ENCODE data around the gene ZNF236. TPM values are rescaled to one million over a fixed set of nuclear protein-coding genes. Genes with fewer than 3 reads are reported as not detected.

ZNF236 gene
- total RNA-seq, 2 experiments from 2014 or later, result 14.4 to 15.6 TPM

GRCh38 chr18:76973520-76974266 lies 151.3 kb downstream of the ZNF236 start:
- Mint-ChIP-seq H3K4me3 (no peak overlapping the region), H3K27ac (no peak overlapping the region), H3K27me3 (no peaks in the 10 kb centered on the region), H3K4me1 (ENCODE audit: low read depth) (peaks cover 2% of the 10 kb centered on the region), H3K9me3 (no peaks in the 10 kb centered on the region), H3K36me3 (peaks cover 2% of the 10 kb centered on the region)
- no peak for DNase-seq
- POLR2A ChIA-PET, result no interaction called here
- intact Hi-C loops (cut with micrococcal nuclease), result no loop called here
- CTCF ChIA-PET, result interaction anchor here (1.0 kb wide), 1 partner anchor 10 kb away, joined by 3 read pairs; no protein-coding TSS in a partner anchor

DNA sequence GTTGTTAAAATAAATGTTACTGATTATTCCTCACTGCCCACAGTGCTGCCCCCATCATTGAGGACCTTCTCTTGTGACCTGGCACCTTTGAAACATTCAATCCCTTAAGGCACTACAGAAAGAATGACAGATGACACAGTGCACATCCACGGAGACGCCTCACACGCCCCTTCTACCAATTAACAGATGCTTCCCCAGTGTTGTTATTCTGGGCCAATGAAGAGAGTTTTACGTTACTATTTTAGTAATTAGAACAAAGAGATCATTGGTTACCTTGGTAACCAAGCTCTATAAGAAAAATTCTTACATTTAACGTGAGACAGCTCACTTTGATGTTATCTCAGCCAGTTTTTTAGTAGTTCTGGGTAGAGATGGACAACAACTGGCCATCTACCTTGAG lies 152.0 kb downstream of the ZNF236 start:
- Mint-ChIP-seq H3K9me3 (no peaks in the 10 kb centered on the region), H3K4me1 (ENCODE audit: low read depth) (peaks cover 2% of the 10 kb centered on the region), H3K4me3 (no peak overlapping the region), H3K27me3 (no peaks in the 10 kb centered on the region), H3K36me3 (peaks cover 2% of the 10 kb centered on the region), H3K27ac (no peak overlapping the region)
- intact Hi-C loops (cut with micrococcal nuclease), result no loop called here
- ChIA-PET CTCF (interaction anchor here (1.0 kb wide), 1 partner anchor 9 kb away, joined by 3 read pairs; no protein-coding TSS in a partner anchor), POLR2A (no interaction called here)
- no peak for DNase-seq

DNA sequence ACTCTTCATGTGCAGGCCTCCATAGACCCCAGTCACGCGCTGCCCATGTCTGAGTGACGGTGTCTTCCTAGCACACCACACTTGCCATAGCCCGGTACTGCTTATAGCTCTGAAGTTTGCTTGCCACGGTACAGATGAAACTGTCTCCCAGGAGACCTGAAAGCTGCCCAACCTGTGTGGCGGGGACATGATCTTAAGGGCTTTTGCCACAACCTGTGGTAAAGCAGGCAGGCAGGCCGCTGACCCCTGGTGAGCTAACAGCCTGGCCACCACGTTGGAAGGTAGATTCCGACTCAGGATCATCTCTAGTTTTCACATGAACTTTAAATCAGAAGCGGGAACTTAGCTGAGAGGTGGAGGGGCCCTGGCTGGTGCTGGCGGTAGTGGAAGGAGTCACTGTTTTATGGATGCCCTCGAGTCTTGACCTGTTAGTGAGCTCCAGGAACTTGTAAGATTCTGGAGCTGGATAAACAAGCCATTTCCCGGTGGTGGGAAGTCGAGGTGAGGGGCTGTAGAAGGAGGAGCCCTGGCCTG lies 153.3 kb downstream of the ZNF236 start:
- H3K36me3 Mint-ChIP-seq, result peaks cover 2% of the 10 kb centered on the region
- H3K4me1 Mint-ChIP-seq (ENCODE audit: low read depth), result peaks cover 2% of the 10 kb centered on the region
- ChIA-PET POLR2A (no interaction called here), CTCF (no interaction called here)
- no peaks in the 10 kb centered on the region for H3K9me3 Mint-ChIP-seq
- H3K4me3 Mint-ChIP-seq, result no peak overlapping the region
- DNase-seq, result no peak
- H3K27me3 Mint-ChIP-seq, result no peaks in the 10 kb centered on the region
- H3K27ac Mint-ChIP-seq, result no peak overlapping the region
- intact Hi-C loops (cut with micrococcal nuclease), result no loop called here

- DNase-seq, result no peak
- Mint-ChIP-seq H3K27ac (no peak overlapping the region), H3K36me3 (peaks cover 2% of the 10 kb centered on the region), H3K27me3 (no peaks in the 10 kb centered on the region), H3K9me3 (no peaks in the 10 kb centered on the region), H3K4me3 (no peak overlapping the region), H3K4me1 (ENCODE audit: low read depth) (no peaks in the 10 kb centered on the region)
- intact Hi-C loops (cut with micrococcal nuclease), result no loop called here
- POLR2A ChIA-PET, result no interaction called here
- CTCF ChIA-PET, result interaction anchor here (0.8 to 1.1 kb wide), 2 partner anchors 23 to 74 kb away, joined by 3 to 4 read pairs; no protein-coding TSS in a partner anchor
Measured at GRCh38 chr18:76977108-76977621, 154.8 kb downstream of the ZNF236 start.

DNA sequence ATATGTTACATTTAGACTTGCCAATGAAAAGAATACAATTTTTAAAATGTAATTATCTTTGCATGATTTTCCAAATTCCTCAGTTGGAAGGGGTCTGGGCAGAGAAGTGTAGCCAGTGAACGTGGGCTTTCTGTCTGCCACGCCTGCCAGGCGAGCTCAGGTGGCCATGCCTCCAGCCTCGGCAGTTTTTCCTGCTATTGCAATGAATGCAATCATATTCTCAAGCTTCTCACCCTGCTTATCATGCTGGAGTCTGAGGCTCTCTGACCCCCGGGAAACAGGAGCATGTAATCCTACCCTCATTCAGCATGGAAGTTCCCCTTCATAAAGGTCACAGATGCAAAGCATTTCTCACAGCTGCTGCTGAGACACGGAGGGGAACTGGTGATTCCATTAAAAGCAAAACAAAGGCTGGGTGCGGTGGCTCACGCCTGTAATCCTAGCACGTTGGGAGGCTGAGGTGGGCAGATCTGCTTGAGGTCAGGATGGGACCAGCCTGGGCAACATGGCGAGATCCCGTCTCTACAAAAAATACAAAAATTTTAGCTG lies 155.4 kb downstream of the ZNF236 start:
- ChIA-PET CTCF (interaction anchor here (0.8 to 1.1 kb wide), 3 partner anchors 22 to 175 kb away, joined by 3 to 4 read pairs (median 4); no protein-coding TSS in a partner anchor), POLR2A (no interaction called here)
- H3K36me3 Mint-ChIP-seq, result peaks cover 2% of the 10 kb centered on the region
- no peaks in the 10 kb centered on the region for H3K4me1 Mint-ChIP-seq (ENCODE audit: low read depth)
- no peak overlapping the region for H3K4me3 Mint-ChIP-seq
- DNase-seq, result no peak
- intact Hi-C loops (cut with micrococcal nuclease), result no loop called here
- no peaks in the 10 kb centered on the region for H3K9me3 Mint-ChIP-seq
- no peaks in the 10 kb centered on the region for H3K27me3 Mint-ChIP-seq
- no peak overlapping the region for H3K27ac Mint-ChIP-seq

DNA sequence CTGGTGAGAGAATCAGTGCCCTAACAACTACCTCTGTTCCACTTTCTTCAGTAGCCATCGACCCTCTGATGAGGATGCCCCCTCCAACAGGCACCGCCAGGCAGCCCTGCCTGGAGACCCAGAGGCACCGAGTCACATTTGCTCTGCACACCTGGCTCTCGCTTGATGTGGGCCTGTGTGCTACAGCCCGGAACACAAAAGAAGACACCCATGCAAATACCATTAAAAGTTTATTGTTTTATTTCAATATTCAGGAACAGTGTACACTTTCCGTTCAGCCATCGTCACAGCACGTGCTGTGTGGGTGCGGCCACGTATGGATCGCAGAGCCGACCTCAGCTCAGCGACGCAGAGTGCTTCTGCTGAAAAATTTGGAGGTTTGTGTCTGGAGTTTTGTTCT lies 156.3 kb downstream of the ZNF236 start:
- intact Hi-C loops (cut with micrococcal nuclease), result no loop called here
- peak; percentile 4 for DNase-seq
- ChIA-PET CTCF (interaction anchor here (0.8 kb wide), 1 partner anchor 175 kb away, joined by 4 read pairs; no protein-coding TSS in a partner anchor), POLR2A (no interaction called here)
- no peak overlapping the region for H3K4me3 Mint-ChIP-seq
- no peaks in the 10 kb centered on the region for H3K9me3 Mint-ChIP-seq
- H3K36me3 Mint-ChIP-seq, result peaks cover 2% of the 10 kb centered on the region
- peaks cover 4% of the 10 kb centered on the region for H3K4me1 Mint-ChIP-seq (ENCODE audit: low read depth)
- H3K27me3 Mint-ChIP-seq, result no peaks in the 10 kb centered on the region
- no peak overlapping the region for H3K27ac Mint-ChIP-seq

- Mint-ChIP-seq H3K36me3 (peaks cover 2% of the 10 kb centered on the region), H3K27me3 (no peaks in the 10 kb centered on the region), H3K9me3 (no peaks in the 10 kb centered on the region), H3K27ac (no peak overlapping the region), H3K4me1 (ENCODE audit: low read depth) (peaks cover 4% of the 10 kb centered on the region), H3K4me3 (no peak overlapping the region)
- DNase-seq, result no peak
- CTCF ChIA-PET, result interaction anchor here (0.7 to 8.5 kb wide), 2 partner anchors 28 to 177 kb away, joined by 3 to 119 read pairs; no protein-coding TSS in a partner anchor
- intact Hi-C loops (cut with micrococcal nuclease), result no loop called here
- POLR2A ChIA-PET, result no interaction called here
Measured at GRCh38 chr18:76979111-76979751, 156.9 kb downstream of the ZNF236 start.

- intact Hi-C loops (cut with micrococcal nuclease), result no loop called here
- no peaks in the 10 kb centered on the region for H3K36me3 Mint-ChIP-seq
- H3K4me3 Mint-ChIP-seq, result no peak overlapping the region
- DNase-seq, result no peak
- POLR2A ChIA-PET, result no interaction called here
- no peaks in the 10 kb centered on the region for H3K27me3 Mint-ChIP-seq
- no peaks in the 10 kb centered on the region for H3K9me3 Mint-ChIP-seq
- H3K27ac Mint-ChIP-seq, result no peak overlapping the region
- peaks cover 4% of the 10 kb centered on the region for H3K4me1 Mint-ChIP-seq (ENCODE audit: low read depth)
- CTCF ChIA-PET, result interaction anchor here (0.7 to 8.5 kb wide), 2 partner anchors 29 to 177 kb away, joined by 3 to 119 read pairs; no protein-coding TSS in a partner anchor
Measured at GRCh38 chr18:76979906-76980305, 157.5 kb downstream of the ZNF236 start.

DNA sequence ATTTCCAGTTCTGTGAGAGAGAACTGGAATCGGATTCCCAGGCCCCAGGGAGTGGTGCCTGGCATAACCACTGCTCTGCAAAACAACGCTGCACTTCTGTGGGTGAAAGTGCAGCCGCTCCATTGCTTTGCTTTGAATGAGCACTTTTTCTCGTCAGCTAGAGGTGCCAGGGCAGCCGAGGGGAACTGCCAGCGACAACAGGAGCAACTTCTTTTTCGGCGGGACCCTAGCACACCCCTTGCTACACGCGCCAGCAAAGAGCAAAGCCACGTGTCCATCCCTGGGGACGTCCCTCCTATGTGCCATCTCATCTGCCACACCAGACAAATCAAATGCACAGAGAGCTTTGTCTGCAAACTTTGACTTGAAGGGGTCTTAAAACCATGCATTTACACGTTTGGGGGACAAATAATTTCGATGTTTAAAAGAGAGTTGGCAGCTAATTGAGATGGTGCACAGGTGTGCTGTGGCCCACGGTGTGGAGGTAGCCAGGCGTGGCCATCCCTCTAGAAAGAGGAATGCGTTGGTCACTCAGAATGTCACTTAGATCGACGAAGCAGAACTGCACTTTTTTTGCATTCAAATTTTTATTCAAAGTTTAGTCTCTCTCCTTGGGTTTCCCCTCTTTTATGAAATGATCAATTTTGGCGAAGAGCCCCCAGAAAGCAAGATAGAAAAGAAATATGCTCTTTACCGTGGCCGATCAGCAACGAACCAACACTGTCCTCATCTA lies 158.5 kb downstream of the ZNF236 start:
- ChIA-PET POLR2A (no interaction called here), CTCF (interaction anchor here (1.0 to 8.5 kb wide), 3 partner anchors 59 to 178 kb away, joined by 3 to 119 read pairs (median 3); no protein-coding TSS in a partner anchor)
- no peaks in the 10 kb centered on the region for H3K9me3 Mint-ChIP-seq
- no peak overlapping the region for H3K27ac Mint-ChIP-seq
- intact Hi-C loops (cut with micrococcal nuclease), result no loop called here
- H3K4me3 Mint-ChIP-seq, result no peak overlapping the region
- peaks cover 4% of the 10 kb centered on the region for H3K4me1 Mint-ChIP-seq (ENCODE audit: low read depth)
- H3K27me3 Mint-ChIP-seq, result no peaks in the 10 kb centered on the region
- H3K36me3 Mint-ChIP-seq, result no peaks in the 10 kb centered on the region
- DNase-seq, result no peak

GRCh38 chr18:76981396-76981968 lies 159.1 kb downstream of the ZNF236 start:
- Mint-ChIP-seq H3K4me3 (no peak overlapping the region), H3K27me3 (no peaks in the 10 kb centered on the region), H3K36me3 (no peaks in the 10 kb centered on the region), H3K27ac (no peak overlapping the region), H3K4me1 (ENCODE audit: low read depth) (peaks cover 4% of the 10 kb centered on the region), H3K9me3 (no peaks in the 10 kb centered on the region)
- intact Hi-C loops (cut with micrococcal nuclease), result no loop called here
- ChIA-PET CTCF (interaction anchor here (1.0 to 8.5 kb wide), 4 partner anchors 19 to 179 kb away, joined by 3 to 119 read pairs (median 15); no protein-coding TSS in a partner anchor), POLR2A (no interaction called here)
- no peak for DNase-seq

GRCh38 chr18:76982038-76982437 lies 159.7 kb downstream of the ZNF236 start:
- Mint-ChIP-seq H3K27me3 (no peaks in the 10 kb centered on the region), H3K27ac (no peak overlapping the region), H3K4me3 (no peak overlapping the region), H3K9me3 (no peaks in the 10 kb centered on the region), H3K4me1 (ENCODE audit: low read depth) (peaks cover 4% of the 10 kb centered on the region), H3K36me3 (no peaks in the 10 kb centered on the region)
- CTCF ChIA-PET, result interaction anchor here (1.0 to 8.5 kb wide), 13 partner anchors 10 to 669 kb away, joined by 3 to 119 read pairs (median 10); no protein-coding TSS in a partner anchor
- intact Hi-C loops (cut with micrococcal nuclease), result no loop called here
- POLR2A ChIA-PET, result no interaction called here
- no peak for DNase-seq
